CD4-positive, alpha-beta T cell treated with Interleukin-10 for 1 hour (primary cell): Measurements from ENCODE around the gene TOGARAM1.

ENCODE experiments used
- DNase-seq: peaks from one replicate; pipeline ENCODE4 v3.0.0-alpha.2; 2020

The TOGARAM1 gene

DNA sequence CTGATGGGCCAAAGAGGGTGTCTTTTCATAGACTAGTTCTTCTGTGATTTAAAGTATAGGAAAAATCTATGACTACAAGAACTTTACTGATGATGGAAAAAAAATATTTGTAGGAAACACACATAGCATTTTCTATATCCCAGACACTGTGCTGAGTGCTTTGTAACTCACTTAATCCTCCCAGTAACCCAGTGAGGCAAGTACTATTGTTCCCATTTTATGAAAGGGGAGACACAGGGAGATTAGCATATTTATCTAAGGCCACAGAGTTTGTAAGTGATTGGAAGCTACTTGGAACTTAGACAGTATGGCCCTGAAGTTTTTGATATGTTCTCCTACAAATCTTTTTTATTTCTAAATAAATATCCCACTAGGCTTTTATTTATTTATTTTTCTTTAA lies 141.8 kb downstream of the TOGARAM1 start:
- DNase-seq = no peak

DNA sequence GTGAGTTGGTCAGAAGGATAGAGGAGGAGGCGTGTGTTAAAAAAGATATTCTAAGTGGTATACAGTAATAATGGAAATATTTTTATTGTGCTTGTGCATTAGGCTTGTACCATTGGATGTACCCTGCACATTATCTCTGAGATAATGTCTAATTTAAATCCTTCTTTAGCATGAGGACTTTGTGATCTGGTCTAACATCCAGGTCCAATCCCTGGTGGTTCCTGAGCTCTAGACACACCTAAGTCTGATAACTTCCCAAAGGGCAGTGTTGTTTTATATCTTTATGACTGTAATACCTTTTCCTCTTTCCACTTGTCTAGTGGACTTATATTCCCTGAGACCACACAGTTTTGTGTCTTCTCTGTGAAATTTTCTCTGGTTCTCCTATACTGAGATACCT lies 142.6 kb downstream of the TOGARAM1 start:
- no peak for DNase-seq

DNA sequence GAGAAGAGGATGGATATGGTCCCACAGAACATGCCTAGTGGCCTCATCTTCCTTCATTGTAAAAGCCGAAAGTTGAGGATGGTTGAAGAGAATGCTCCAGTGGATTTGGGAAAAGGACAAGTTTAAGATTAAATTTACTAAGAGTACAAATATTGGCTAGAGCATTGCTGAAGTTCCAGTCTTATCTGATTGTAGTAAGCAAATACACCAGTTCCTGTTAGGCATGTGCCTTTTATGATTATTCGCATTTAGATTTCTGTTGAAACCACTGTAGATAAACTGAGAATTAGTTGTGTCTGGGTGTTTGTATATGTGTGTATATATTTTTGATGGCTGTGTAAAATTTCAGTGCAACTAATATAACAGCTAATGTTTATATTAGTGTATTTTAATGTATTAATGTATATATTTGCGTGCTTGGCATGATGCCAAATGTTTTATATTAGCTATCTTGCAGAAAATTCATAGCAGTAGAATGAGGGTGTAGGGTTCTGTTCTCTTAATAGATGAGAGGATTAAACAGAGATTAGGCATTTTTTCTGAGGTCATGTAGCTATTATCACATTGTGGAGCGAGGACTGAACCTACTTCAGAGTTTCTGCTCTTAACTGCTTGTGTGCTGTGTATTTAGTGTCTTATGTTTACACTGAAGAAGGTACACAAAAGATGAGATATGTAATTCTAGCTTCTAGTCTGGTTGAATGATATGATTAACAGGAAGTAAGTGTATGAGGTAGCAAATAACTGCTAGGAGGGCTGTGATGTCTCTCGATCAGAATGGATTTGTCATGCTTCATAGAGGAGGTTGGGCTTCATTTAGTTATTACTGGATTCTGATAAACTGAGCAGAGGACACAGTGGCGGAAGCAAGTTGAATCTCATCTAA lies 151.1 kb downstream of the TOGARAM1 start:
- DNase-seq = no peak

DNA sequence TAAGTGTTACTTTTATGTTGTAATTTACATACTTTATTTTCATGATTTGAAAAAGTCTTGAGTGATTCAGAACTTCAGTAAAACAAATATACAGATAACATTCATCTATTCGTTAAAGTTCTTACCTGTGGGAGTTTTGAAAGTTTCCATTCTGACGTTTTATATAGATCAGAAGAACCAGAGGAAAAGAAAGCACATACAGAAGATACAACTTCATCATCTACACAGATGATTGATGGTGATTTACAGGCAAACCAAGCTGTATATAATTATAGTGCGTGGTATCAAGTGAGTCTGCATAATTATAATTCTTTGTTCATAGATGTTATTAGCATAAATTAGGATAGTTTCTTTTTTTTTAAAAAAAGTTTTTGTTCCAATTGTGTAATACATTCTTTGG lies 152.3 kb downstream of the TOGARAM1 start:
- DNase-seq = no peak

DNA sequence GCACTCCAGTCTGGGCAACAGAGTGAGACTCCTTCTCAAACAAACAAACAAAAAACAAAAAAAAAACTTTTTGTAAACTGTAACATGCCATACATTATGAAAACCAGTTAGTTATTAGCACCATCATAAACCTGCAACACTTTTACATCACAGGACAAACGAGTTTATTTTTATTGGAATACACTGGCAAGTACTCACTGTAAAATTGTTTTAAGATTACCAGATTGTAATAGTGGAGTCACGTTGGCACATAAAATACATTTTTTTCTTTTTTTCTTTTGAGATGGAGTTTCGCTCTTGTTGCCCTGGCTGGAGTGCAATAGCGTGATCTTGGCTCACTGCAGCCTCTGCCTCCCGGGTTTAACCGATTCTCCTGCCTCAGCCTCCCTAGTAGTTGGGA lies 156.6 kb downstream of the TOGARAM1 start:
- DNase-seq = no peak

DNA sequence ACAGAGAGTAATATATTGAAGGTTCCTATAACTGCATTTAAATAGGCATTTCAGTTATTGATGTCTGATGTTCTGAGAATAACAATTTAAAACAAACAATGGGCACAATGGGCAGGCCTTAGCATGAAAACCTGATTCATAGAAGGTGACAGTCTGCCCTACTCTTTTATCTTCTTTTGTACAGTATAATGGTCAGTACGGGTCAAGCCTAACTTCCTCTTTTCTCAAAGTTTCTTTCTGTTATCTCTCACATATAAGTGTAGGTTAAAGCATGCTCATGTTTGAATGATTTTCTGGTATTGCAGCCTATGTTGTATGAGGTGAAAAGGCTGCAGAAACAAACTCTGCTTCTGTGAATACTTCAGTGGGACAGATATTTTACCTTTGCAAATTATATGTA lies 158.1 kb downstream of the TOGARAM1 start:
- no peak for DNase-seq

DNA sequence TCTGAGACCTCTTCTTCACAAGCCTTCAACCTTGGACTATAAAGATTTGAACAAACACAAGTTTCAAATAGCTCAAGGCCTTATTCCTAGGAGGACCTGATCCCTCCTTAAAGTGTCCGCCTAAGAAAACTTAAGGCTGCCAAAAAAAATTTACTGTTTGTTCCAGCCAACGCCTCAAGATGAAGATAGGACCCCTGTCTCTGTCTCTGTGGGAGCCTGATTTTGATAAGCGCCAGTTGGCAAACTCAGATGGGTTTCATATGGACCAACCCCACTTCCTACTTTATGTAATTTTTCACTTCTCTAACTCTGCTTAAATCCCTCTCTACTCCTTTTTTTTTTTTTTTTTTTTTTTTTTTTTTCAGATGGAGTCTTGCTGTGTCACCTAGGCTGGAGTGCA lies 161.3 kb downstream of the TOGARAM1 start:
- no peak for DNase-seq
